Chondrocyte (in vitro differentiated cells): ENCODE measurements around the gene TCF4. TPM values are rescaled to one million over a fixed set of nuclear protein-coding genes. Genes with fewer than 3 reads are reported as not detected.

Experiments used
- DNase-seq: peaks from one replicate; pipeline ENCODE4 v3.0.0; 2021; ENCODE audit warnings: mixed read lengths, low spot score
- H3K27ac Mint-ChIP-seq: one replicate; pipeline ENCODE4 v1.8.0; 2021; ENCODE audit warnings: mild to moderate bottlenecking, moderate library complexity, mixed read lengths; ENCODE audit not compliant: unreplicated experiment
- H3K27me3 Mint-ChIP-seq: 2 replicates; pipeline ENCODE4 v1.8.0; 2021; ENCODE audit warnings: low read depth, mixed read lengths
- H3K36me3 Mint-ChIP-seq: 2 replicates; pipeline ENCODE4 v1.8.0; 2021; ENCODE audit warnings: low read depth, mixed read lengths
- H3K4me1 Mint-ChIP-seq: 2 replicates; pipeline ENCODE4 v1.8.0; 2021; ENCODE audit warnings: low read depth, mild to moderate bottlenecking, mixed read lengths
- H3K4me3 Mint-ChIP-seq: one replicate; pipeline ENCODE4 v1.8.0; 2021; ENCODE audit warnings: mild to moderate bottlenecking, moderate library complexity, mixed read lengths; ENCODE audit not compliant: unreplicated experiment
- H3K9me3 Mint-ChIP-seq: 2 replicates; pipeline ENCODE4 v1.8.0; 2021; ENCODE audit warnings: low read depth, mixed read lengths
- total RNA-seq: library from RNA; stranded (reverse); gene quantifications from 3 replicates; pipeline ENCODE4 v1.2.1, GENCODE V29; 2021
- TF ChIP-seq, protein P1 (sequence below): fragments of 200-600 bp; sonication (generic); IDR thresholded peaks from 2 replicates; pipeline ENCODE4 v1.5.0; 2021; ENCODE audit warnings: antibody characterized with exemption, mild to moderate bottlenecking, moderate library complexity

TCF4 gene
- total RNA-seq, 1 donor from 2014 or later = 36.8 TPM

DNA sequence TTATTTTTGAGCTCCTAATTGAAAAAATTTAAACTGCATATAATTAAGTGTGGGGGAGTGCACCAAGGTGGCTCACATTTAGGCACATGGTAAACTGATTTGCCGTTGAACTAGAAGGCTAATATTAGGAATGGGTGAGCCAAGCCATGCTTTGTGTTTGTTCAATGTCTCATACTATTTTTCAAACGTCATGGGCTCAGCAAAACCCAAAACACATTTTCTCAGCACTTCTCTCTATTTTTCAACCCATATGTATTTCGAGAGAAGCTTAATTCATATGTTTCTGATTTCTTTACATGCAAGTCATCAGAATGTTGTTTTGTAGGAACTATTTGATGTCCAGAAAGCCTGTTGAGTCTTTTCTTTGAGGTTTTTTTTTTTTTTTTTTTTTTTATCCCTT lies 291.2 kb downstream of the TCF4 start:
- H3K36me3 Mint-ChIP-seq = peaks cover 4% of the 10 kb centered on the region
- no peaks in the 10 kb centered on the region for H3K27me3 Mint-ChIP-seq
- H3K4me3 Mint-ChIP-seq = no peak overlapping the region
- no peak overlapping the region for H3K27ac Mint-ChIP-seq
- no peaks in the 10 kb centered on the region for H3K9me3 Mint-ChIP-seq
- DNase-seq = no peak
- TF ChIP-seq, protein P1, sequence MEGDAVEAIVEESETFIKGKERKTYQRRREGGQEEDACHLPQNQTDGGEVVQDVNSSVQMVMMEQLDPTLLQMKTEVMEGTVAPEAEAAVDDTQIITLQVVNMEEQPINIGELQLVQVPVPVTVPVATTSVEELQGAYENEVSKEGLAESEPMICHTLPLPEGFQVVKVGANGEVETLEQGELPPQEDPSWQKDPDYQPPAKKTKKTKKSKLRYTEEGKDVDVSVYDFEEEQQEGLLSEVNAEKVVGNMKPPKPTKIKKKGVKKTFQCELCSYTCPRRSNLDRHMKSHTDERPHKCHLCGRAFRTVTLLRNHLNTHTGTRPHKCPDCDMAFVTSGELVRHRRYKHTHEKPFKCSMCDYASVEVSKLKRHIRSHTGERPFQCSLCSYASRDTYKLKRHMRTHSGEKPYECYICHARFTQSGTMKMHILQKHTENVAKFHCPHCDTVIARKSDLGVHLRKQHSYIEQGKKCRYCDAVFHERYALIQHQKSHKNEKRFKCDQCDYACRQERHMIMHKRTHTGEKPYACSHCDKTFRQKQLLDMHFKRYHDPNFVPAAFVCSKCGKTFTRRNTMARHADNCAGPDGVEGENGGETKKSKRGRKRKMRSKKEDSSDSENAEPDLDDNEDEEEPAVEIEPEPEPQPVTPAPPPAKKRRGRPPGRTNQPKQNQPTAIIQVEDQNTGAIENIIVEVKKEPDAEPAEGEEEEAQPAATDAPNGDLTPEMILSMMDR = no peak
- peaks cover 17% of the 10 kb centered on the region for H3K4me1 Mint-ChIP-seq

DNA sequence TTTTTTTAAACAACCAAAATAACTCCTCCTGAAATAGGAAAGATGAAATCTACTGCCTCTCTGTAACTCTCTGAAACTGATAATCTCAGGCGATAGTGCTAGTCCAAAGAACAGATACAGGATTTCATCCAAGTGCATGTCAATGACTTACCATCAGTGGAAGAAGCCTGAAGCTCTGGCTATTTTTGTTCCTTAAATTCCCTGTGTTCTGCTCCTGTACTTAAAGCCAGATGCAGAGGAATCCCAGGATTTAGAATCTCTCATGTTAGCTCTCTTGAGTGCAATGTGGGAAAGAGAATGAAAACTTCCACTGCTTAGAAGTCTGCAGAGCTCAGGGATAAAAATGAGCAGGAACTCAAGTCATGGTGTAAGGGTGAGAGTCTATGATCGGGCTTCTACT lies 291.9 kb downstream of the TCF4 start:
- Mint-ChIP-seq H3K4me3 (no peak overlapping the region), H3K27ac (no peak overlapping the region), H3K4me1 (peaks cover 20% of the 10 kb centered on the region), H3K36me3 (peaks cover 4% of the 10 kb centered on the region), H3K27me3 (no peaks in the 10 kb centered on the region), H3K9me3 (no peaks in the 10 kb centered on the region)
- no peak for DNase-seq
- TF ChIP-seq, protein P1 = no peak

- peaks cover 4% of the 10 kb centered on the region for H3K36me3 Mint-ChIP-seq
- no peak for DNase-seq
- H3K4me3 Mint-ChIP-seq = no peak overlapping the region
- peaks cover 43% of the 10 kb centered on the region for H3K4me1 Mint-ChIP-seq
- no peaks in the 10 kb centered on the region for H3K9me3 Mint-ChIP-seq
- TF ChIP-seq, protein P1 = no peak
- H3K27ac Mint-ChIP-seq = no peak overlapping the region
- H3K27me3 Mint-ChIP-seq = no peaks in the 10 kb centered on the region
Measured at GRCh38 chr18:55290898-55291297, 297.1 kb downstream of the TCF4 start.

DNA sequence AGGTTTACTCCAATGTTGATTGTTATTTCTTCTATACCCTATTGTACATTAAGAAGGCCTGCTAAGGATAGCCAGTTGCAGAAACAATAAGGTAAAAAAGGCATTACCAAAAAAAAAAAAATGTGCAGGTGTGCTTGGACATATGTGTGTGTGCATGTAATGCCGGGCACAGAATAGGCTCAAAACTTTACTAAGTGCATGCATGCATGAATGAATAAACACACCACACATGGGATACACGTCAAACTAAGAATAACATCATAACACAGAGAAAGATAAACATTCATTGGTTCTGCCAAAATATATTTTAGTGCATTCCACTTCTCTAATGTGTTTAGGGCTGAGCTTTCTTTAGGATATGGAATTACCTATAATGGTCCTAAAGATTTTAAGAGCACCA lies 298.2 kb downstream of the TCF4 start:
- TF ChIP-seq, protein P1 = no peak
- H3K36me3 Mint-ChIP-seq = no peaks in the 10 kb centered on the region
- no peak overlapping the region for H3K4me3 Mint-ChIP-seq
- no peaks in the 10 kb centered on the region for H3K27me3 Mint-ChIP-seq
- no peak for DNase-seq
- peaks cover 43% of the 10 kb centered on the region for H3K4me1 Mint-ChIP-seq
- H3K27ac Mint-ChIP-seq = no peak overlapping the region
- H3K9me3 Mint-ChIP-seq = no peaks in the 10 kb centered on the region

- TF ChIP-seq, protein P1 = no peak
- no peaks in the 10 kb centered on the region for H3K36me3 Mint-ChIP-seq
- no peak overlapping the region for H3K27ac Mint-ChIP-seq
- no peaks in the 10 kb centered on the region for H3K9me3 Mint-ChIP-seq
- no peaks in the 10 kb centered on the region for H3K27me3 Mint-ChIP-seq
- no peak for DNase-seq
- no peak overlapping the region for H3K4me3 Mint-ChIP-seq
- peaks cover 43% of the 10 kb centered on the region for H3K4me1 Mint-ChIP-seq
Measured at GRCh38 chr18:55289048-55289447, 298.9 kb downstream of the TCF4 start.
